Fibroblast of lung (primary cell): ENCODE data around the gene ARPP21.

Experiments used
- CTCF ChIP-seq, 2 donors: IDR thresholded peaks in 1 of 2; conservative IDR thresholded peaks in 1 of 2; 1 replicate in 1 of 2; 2 replicates in 1 of 2; pipeline ENCODE4 v1.5.1; 2011 to 2012; ENCODE audit warnings: low read length in 2 of 2, control low read depth in 1 of 2, inconsistent platforms in 1 of 2, low read depth in 1 of 2, mild to moderate bottlenecking in 1 of 2
- EZH2 ChIP-seq: IDR thresholded peaks from 2 replicates; pipeline ENCODE4 v1.5.1; 2012; ENCODE audit warnings: low read length, control low read depth, mild to moderate bottlenecking; ENCODE audit errors: missing control alignments

GRCh38 chr3:35654476-35654875 is 15.2 kb downstream of the ARPP21 start:
- TF ChIP-seq EZH2 (no peak), CTCF (conservative IDR thresholded peaks at IDR 0.05 in 1 of 2, IDR thresholded peaks at IDR 0.05 in 1 of 2; ENCODE audit: low read depth in 1 of 2, low read length in 2 of 2) (no peak)
